Ascending aorta (tissue), 2 donors: ENCODE results near the gene SORT1. TPM values are rescaled to one million over a fixed set of nuclear protein-coding genes. Genes with fewer than 3 reads are reported as not detected.

Experiments used
- DNase-seq, 2 donors: peaks; one replicate each; pipeline ENCODE4 v3.0.0-alpha.2; 2019; ENCODE audit warnings: low spot score in 2 of 2
- H3K27ac ChIP-seq, 2 donors: fragments of 200-600 bp; sonication (generic); one replicate each; pipeline ENCODE4 v1.5.1; 2016 to 2017; ENCODE audit warnings: mild to moderate bottlenecking in 1 of 2
- H3K27me3 ChIP-seq: fragments of 200-600 bp; sonication (generic); one replicate; pipeline ENCODE4 v1.5.1; 2017
- H3K36me3 ChIP-seq, 2 donors: fragments of 200-600 bp; sonication (generic); one replicate each; pipeline ENCODE4 v1.5.1; 2016
- H3K4me1 ChIP-seq, 2 donors: fragments of 200-600 bp; sonication (generic); one replicate each; pipeline ENCODE4 v1.5.1; 2016 to 2017; ENCODE audit warnings: mild to moderate bottlenecking in 1 of 2
- H3K4me3 ChIP-seq, 2 donors: fragments of 200-600 bp; sonication (generic); one replicate each; pipeline ENCODE4 v1.5.1; 2016 to 2017; ENCODE audit warnings: mild to moderate bottlenecking in 1 of 2
- H3K9me3 ChIP-seq, 2 donors: fragments of 200-600 bp; sonication (generic); one replicate each; pipeline ENCODE4 v1.5.1; 2016
- intact Hi-C: fragments of 100-400 bp; cut with DNase I; formaldehyde crosslinking; loops from one replicate; pipeline ENCODE4 v1.15.1; 2023
- total RNA-seq: library from RNA; depleted of rRNA; stranded (reverse); fragments of >200 nt; gene quantifications from one replicate; pipeline ENCODE4 v1.1.0, GENCODE V29; 2016
- TF ChIP-seq, protein P1 (sequence below), 3 experiments: fragments of 200-600 bp in 2 of 3; fragments of 450-650 bp in 1 of 3; sonication (generic) in 2 of 3; IDR thresholded peaks; one replicate each; pipeline ENCODE4 v1.5.1; 2016 to 2019; ENCODE audit warnings: antibody characterized with exemption in 3 of 3, mild to moderate bottlenecking in 1 of 3, moderate library complexity in 1 of 3

Gene SORT1
- total RNA-seq, 1 donor from 2014 or later, result 111 TPM

DNA sequence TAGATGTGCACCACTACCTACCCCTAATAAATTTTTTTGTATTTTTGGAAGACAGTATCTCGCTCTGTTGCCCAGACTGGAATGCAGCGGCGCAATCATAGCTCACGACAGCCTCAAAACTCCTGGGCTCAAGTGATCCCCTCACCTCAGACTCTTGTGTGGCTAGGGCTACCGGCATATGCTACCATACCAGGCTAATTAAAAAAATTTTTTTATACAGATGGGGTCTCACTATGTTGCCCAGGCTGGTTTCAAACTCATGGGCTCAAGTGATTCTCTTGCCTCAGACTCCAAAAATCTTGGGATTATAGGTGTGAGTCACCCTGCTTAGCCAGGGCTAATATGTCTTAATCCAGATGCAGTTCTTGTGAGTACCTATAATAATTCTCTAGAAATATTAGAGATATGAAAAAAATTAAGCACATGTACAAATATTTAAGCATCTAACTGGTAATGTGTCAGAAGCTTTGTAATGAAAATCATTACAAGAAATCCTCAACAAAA lies 9.5 kb downstream of the SORT1 start:
- H3K27me3 ChIP-seq, result no peaks in the 10 kb centered on the region
- no peaks in the 10 kb centered on the region for H3K9me3 ChIP-seq
- no peaks in the 10 kb centered on the region for H3K36me3 ChIP-seq
- TF ChIP-seq, protein P1, sequence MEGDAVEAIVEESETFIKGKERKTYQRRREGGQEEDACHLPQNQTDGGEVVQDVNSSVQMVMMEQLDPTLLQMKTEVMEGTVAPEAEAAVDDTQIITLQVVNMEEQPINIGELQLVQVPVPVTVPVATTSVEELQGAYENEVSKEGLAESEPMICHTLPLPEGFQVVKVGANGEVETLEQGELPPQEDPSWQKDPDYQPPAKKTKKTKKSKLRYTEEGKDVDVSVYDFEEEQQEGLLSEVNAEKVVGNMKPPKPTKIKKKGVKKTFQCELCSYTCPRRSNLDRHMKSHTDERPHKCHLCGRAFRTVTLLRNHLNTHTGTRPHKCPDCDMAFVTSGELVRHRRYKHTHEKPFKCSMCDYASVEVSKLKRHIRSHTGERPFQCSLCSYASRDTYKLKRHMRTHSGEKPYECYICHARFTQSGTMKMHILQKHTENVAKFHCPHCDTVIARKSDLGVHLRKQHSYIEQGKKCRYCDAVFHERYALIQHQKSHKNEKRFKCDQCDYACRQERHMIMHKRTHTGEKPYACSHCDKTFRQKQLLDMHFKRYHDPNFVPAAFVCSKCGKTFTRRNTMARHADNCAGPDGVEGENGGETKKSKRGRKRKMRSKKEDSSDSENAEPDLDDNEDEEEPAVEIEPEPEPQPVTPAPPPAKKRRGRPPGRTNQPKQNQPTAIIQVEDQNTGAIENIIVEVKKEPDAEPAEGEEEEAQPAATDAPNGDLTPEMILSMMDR (IDR thresholded peaks at IDR 0.05), result no peak
- peak overlapping the region; percentile 90 to 91 for H3K27ac ChIP-seq
- H3K4me3 ChIP-seq, result no peak overlapping the region
- no peak for DNase-seq
- peaks cover 25 to 73% of the 10 kb centered on the region in 2 donors for H3K4me1 ChIP-seq
- intact Hi-C loops, result no loop called here

GRCh38 chr1:109386054-109386717 lies 11.5 kb downstream of the SORT1 start:
- Histone ChIP-seq H3K4me3 (peak overlapping the region in 1 of 2 donors; percentile 16), H3K9me3 (no peaks in the 10 kb centered on the region), H3K4me1 (peaks cover 23 to 85% of the 10 kb centered on the region in 2 donors), H3K27ac (peak overlapping the region; percentile 90 to 91), H3K36me3 (no peaks in the 10 kb centered on the region), H3K27me3 (no peaks in the 10 kb centered on the region)
- TF ChIP-seq, protein P1 (IDR thresholded peaks at IDR 0.05), result no peak
- no peak for DNase-seq
- intact Hi-C loops, result no loop called here

DNA sequence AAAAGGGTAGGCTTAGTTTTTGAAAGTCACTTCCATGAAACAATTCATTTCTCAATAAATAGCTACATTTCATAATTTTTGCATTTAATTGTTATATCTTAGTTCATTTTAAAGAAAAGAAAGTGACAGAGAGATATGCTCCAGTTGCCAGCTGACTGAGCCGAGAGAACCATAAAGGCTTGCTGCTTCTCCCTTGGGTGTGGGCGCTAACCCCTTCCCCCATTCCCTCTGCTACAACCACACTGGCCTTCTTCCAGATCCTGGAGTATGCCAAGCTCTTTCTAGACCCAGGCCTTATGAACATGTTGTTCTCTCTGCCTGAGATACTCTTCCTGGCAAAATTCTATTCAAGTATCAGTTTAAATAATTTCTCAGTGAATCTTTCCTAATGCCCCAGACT lies 12.3 kb downstream of the SORT1 start:
- TF ChIP-seq, protein P1 (IDR thresholded peaks at IDR 0.05), result no peak

DNA sequence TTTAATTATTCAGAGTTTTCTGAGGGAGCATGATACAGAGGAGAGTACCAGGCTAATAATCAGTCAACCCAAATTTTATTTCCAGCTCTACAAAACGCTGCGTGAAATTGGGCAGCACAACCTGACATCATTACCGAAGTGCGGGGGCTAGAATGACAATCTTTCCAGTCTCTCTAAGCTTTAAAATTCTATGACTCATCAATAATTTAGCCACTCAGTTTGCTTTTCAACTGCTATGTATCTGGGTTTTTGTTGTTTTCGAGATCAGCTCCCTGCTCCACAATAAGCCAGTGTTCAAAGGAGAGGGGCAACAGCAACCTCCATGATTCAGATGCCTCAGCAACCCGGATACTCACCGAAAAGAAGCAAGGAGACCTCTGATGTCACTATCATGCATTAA lies 13.9 kb downstream of the SORT1 start:
- intact Hi-C loops, result no loop called here
- TF ChIP-seq, protein P1 (IDR thresholded peaks at IDR 0.05), result no peak
- peak overlapping the region; percentile 90 to 91 for H3K27ac ChIP-seq

More for the DNA sequence above, 12.3 kb downstream of the SORT1 start:
- Histone ChIP-seq H3K36me3 (no peaks in the 10 kb centered on the region), H3K4me3 (peak overlapping the region; percentile 5 to 11), H3K4me1 (peaks cover 23 to 87% of the 10 kb centered on the region in 2 donors), H3K27me3 (no peaks in the 10 kb centered on the region), H3K9me3 (no peaks in the 10 kb centered on the region), H3K27ac (peak overlapping the region; percentile 90 to 91)
- intact Hi-C loops, result no loop called here
- peak in 1 of 2 donors; percentile 85 for DNase-seq

GRCh38 chr1:109383087-109383779 lies 14.5 kb downstream of the SORT1 start:
- intact Hi-C loops, result no loop called here
- TF ChIP-seq, protein P1 (IDR thresholded peaks at IDR 0.05), result no peak
- Histone ChIP-seq H3K4me1 (peaks cover 21 to 84% of the 10 kb centered on the region in 2 donors), H3K27me3 (no peaks in the 10 kb centered on the region), H3K36me3 (no peaks in the 10 kb centered on the region), H3K9me3 (no peaks in the 10 kb centered on the region), H3K4me3 (no peak overlapping the region), H3K27ac (peak overlapping the region; percentile 90 to 91)
- no peak for DNase-seq

More for the DNA sequence above, 13.9 kb downstream of the SORT1 start:
- peak overlapping the region in 1 of 2 donors; percentile 11 for H3K4me3 ChIP-seq
- H3K9me3 ChIP-seq, result no peaks in the 10 kb centered on the region
- DNase-seq, result no peak
- no peaks in the 10 kb centered on the region for H3K36me3 ChIP-seq
- peaks cover 20 to 86% of the 10 kb centered on the region in 2 donors for H3K4me1 ChIP-seq
- H3K27me3 ChIP-seq, result no peaks in the 10 kb centered on the region
